Measurements from ENCODE around the gene UBE2L5.

GRCh38 chr13:30442926-30443325, 20.6 kb downstream of the UBE2L5 start:
- TF ChIP-seq POLR2A (IDR thresholded peaks at IDR 0.05) (no peak), CTCF (IDR thresholded peaks at IDR 0.05) (no peak)

All from heart left ventricle (tissue), 13 donors.